Lung (tissue), 12 donors: ENCODE data around the gene MYO18B. TPM values are rescaled to one million over a fixed set of nuclear protein-coding genes. Genes with fewer than 3 reads are reported as not detected.

Experiments
- ATAC-seq: fragments of 200-7000 bp; cut with Tn5 transposase; one replicate; pipeline ENCODE4 v1.9.1; 2020; ENCODE audit warnings: moderate number of reproducible peaks; ENCODE audit not compliant: insufficient read depth, low FRiP score
- DNase-seq, 3 donors: peaks; one replicate each; pipeline ENCODE4 v3.0.0-alpha.2; 2013 to 2017
- H3K27ac ChIP-seq, 2 donors: one replicate each; pipeline ENCODE4 v1.5.1; 2013; ENCODE audit warnings: mild to moderate bottlenecking in 2 of 2, moderate library complexity in 2 of 2, control low read depth in 1 of 2, inconsistent platforms in 1 of 2, low read depth in 1 of 2, low read length in 1 of 2
- H3K27me3 ChIP-seq, 3 donors: one replicate each; pipeline ENCODE4 v1.5.1; 2013; ENCODE audit warnings: low read length in 2 of 3; ENCODE audit not compliant: control insufficient read depth in 3 of 3, insufficient read depth in 3 of 3
- H3K36me3 ChIP-seq, 4 donors: one replicate each; pipeline ENCODE4 v1.5.1; 2013; ENCODE audit warnings: low read length in 4 of 4, mild to moderate bottlenecking in 1 of 4, moderate library complexity in 1 of 4; ENCODE audit not compliant: control insufficient read depth in 4 of 4, insufficient read depth in 4 of 4
- H3K4me1 ChIP-seq, 5 donors: one replicate each; pipeline ENCODE4 v1.5.1; 2013; ENCODE audit warnings: low read length in 5 of 5, mild to moderate bottlenecking in 2 of 5, moderate library complexity in 1 of 5; ENCODE audit not compliant: control insufficient read depth in 5 of 5, insufficient read depth in 5 of 5
- H3K4me3 ChIP-seq: one replicate; pipeline ENCODE4 v1.5.1; 2013; ENCODE audit warnings: mild to moderate bottlenecking, control low read depth, moderate library complexity
- H3K9ac ChIP-seq, 2 donors: one replicate each; pipeline ENCODE4 v1.5.1; 2013; ENCODE audit warnings: low read length in 2 of 2, control low read depth in 1 of 2; ENCODE audit not compliant: insufficient read depth in 1 of 2
- H3K9me3 ChIP-seq, 4 donors: one replicate each; pipeline ENCODE4 v1.5.1; 2013; ENCODE audit warnings: low read length in 3 of 4, mild to moderate bottlenecking in 1 of 4, moderate library complexity in 1 of 4; ENCODE audit not compliant: control insufficient read depth in 4 of 4, insufficient read depth in 3 of 4
- CTCF ChIP-seq: IDR thresholded peaks from 2 replicates; pipeline ENCODE4 v1.5.1; 2012; ENCODE audit warnings: mild to moderate bottlenecking; ENCODE audit errors: control extremely low read depth, extremely low read depth
- WGBS, 2 donors: extraction: QIAGEN DNeasy Blood & Tissue Kit; methylation state at CpG; one replicate each; pipeline ENCODE4 v1.1.7; 2013; 5-methylcytosine and 5-hydroxymethylcytosine counted together
- polyA plus RNA-seq, 2 donors: library from polyadenylated mRNA; stranded (reverse); fragments of 200-250 nt; gene quantifications; one replicate each; pipeline ENCODE4 v1.2.1, GENCODE V29; 2013
- total RNA-seq, 2 donors: library from RNA; depleted of rRNA in 1 of 2; stranded (reverse); fragments of >200 nt in 1 of 2; gene quantifications; one replicate each; pipeline ENCODE4 v1.2.1, GENCODE V29; 2014 to 2021
- donor health status: control.
- donor health status: control.
- donor health status: Bipolar disorder and iron deficiency.
- donor health status: healthy.
- donor health status: DM: yes; HTN: yes; CAD: no.

The MYO18B gene
- total and polyA plus RNA-seq, 4 donors, result 0.02 to 0.71 (median 0.07) TPM

GRCh38 chr22:25714070-25714469, 27.9 kb upstream of the MYO18B start:
- H3K4me3 ChIP-seq, result no peak overlapping the region
- 91 to 94% methylated on average over 7 of the region's 7 CpGs for WGBS, 2 donors
- H3K9ac ChIP-seq, result no peak overlapping the region
- DNase-seq (no peak), ATAC-seq (no peak)
- H3K27ac ChIP-seq, result no peak overlapping the region
- H3K9me3 ChIP-seq, result no peaks in the 10 kb centered on the region
- H3K4me1 ChIP-seq, result peaks cover 0 to 4% (median 0%) of the 10 kb centered on the region in 5 donors
- TF ChIP-seq CTCF, result no peak
- no peaks in the 10 kb centered on the region for H3K27me3 ChIP-seq
- peaks cover 0 to 29% (median 1%) of the 10 kb centered on the region in 4 donors for H3K36me3 ChIP-seq

GRCh38 chr22:25714739-25715138, 27.2 kb upstream of the MYO18B start:
- Histone ChIP-seq H3K27me3 (no peaks in the 10 kb centered on the region), H3K36me3 (peaks cover 0 to 24% (median 1%) of the 10 kb centered on the region in 4 donors), H3K9ac (no peak overlapping the region), H3K27ac (no peak overlapping the region), H3K9me3 (no peaks in the 10 kb centered on the region), H3K4me1 (peaks cover 0 to 4% (median 0%) of the 10 kb centered on the region in 5 donors), H3K4me3 (no peak overlapping the region)
- WGBS, 2 donors, result 76 to 85% methylated on average over 6 of the region's 6 CpGs
- TF ChIP-seq CTCF, result no peak
- no peak for ATAC-seq
- DNase-seq, result no peak

- no peak overlapping the region for H3K4me3 ChIP-seq
- H3K4me1 ChIP-seq, result peaks cover 0 to 4% (median 0%) of the 10 kb centered on the region in 5 donors
- H3K9ac ChIP-seq, result no peak overlapping the region
- H3K27ac ChIP-seq, result no peak overlapping the region
- DNase-seq (no peak), ATAC-seq (no peak)
- 90 to 91% methylated on average over 10 of the region's 10 CpGs for WGBS, 2 donors
- no peaks in the 10 kb centered on the region for H3K27me3 ChIP-seq
- no peak for TF ChIP-seq CTCF
- no peaks in the 10 kb centered on the region for H3K9me3 ChIP-seq
- peaks cover 0 to 19% (median 1%) of the 10 kb centered on the region in 4 donors for H3K36me3 ChIP-seq
Observed at GRCh38 chr22:25716637-25717036, 25.4 kb upstream of the MYO18B start.
